ENCODE results near the gene OTOA. TPM values are rescaled to one million over a fixed set of nuclear protein-coding genes. Genes with fewer than 3 reads are reported as not detected.

The OTOA gene
- total and polyA plus RNA-seq, 9 donors: 0.04 to 0.47 (median 0.15) TPM; not detected in 4

- no peak for DNase-seq
- intact Hi-C loops (cut with DNase I): loop anchor here in 2 of 4 donors (10.0 kb wide), 2 partner anchors 50 kb away; no protein-coding TSS in a partner anchor
- Histone ChIP-seq H3K27me3 (no peaks in the 10 kb centered on the region), H3K4me3 (no peak overlapping the region), H3K9me3 (no peaks in the 10 kb centered on the region), H3K4me1 (ENCODE audit: insufficient read depth) (no peaks in the 10 kb centered on the region), H3K36me3 (no peaks in the 10 kb centered on the region), H3K27ac (no peak overlapping the region)
- 60 to 68% (median 62%) methylated on average over 2 of the region's 2 CpGs for WGBS, 3 donors
- no peak for TF ChIP-seq EP300 (IDR thresholded peaks at IDR 0.05)
Measured at GRCh38 chr16:21654881-21655280, 8.9 kb upstream of the OTOA start.

DNA sequence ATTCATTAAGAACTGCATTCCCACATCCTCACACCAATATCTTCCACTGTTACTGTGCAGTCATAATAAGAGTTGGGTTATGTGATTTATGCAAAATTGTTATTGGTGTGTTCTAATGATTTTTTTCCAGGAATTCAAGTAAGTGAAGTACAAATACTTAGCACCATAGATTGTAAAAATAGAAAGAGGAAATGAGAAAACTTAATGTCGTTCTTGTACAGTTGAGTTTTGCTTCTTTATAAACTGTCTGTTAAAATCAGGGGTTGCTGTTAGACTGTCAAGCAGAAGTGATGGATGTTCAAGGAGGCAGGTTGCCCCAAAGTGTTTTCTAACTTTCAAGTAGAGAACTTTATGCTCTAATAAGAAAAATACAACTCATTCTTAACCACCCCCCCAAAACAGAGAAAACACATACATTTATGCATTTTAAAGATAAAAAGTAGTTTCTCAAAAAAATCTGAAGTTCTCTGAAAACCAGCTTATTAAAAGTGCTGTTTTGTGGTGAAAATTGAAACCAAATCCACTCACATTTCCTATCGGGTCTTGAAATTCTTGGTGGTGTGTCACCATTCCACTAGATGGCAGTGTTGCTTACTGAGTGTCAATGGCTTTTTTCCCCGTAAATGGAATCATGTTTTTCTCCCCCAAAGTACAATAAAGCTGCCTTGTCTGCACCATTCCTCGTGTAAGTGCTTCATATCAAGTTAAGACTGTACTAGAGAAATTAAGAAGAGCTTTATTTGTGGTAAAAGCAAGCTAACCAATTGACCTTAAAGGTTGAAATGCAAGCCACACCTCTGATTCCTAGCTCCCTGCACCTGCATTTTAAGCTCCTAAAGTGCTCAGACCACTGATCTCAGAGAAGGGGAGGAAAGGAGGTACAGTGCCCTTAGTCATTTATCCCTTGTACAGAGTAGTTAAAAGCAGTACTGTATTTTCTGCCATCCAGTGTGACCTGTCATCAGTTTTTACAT, 6.7 kb upstream of the OTOA start:
- DNase-seq: peak in 1 of 5 donors; percentile 27

DNA sequence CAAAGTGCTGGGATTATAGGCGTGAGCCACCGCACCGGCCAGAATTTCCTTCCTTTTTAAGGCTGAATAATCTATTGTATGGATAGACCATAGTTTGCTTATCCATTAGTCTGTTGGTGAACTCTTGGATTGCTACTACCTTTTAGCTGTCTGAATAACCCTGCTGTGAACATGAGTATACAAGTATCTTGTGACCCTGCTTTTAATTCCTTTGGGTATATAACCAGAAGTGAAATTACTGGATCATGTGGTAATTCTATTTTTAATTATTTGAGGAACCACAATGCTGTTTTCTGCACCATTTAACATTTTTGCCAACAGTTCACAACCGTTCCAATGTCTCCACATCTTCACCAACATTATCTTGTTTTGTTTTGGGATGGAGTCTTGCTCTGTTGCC, 4.6 kb upstream of the OTOA start:
- Histone ChIP-seq H3K4me3 (no peak overlapping the region), H3K9me3 (no peaks in the 10 kb centered on the region), H3K27me3 (no peaks in the 10 kb centered on the region), H3K36me3 (no peaks in the 10 kb centered on the region), H3K27ac (no peak overlapping the region), H3K4me1 (ENCODE audit: insufficient read depth) (peaks cover 3% of the 10 kb centered on the region)
- intact Hi-C loops (cut with DNase I): loop anchor here in 2 of 4 donors (10.0 kb wide), 2 partner anchors 46 to 54 kb away; no protein-coding TSS in a partner anchor
- DNase-seq: no peak
- 86 to 88% (median 87%) methylated on average over 4 of the region's 4 CpGs for WGBS, 3 donors
- TF ChIP-seq EP300 (IDR thresholded peaks at IDR 0.05): no peak
- TF ChIP-seq CTCF (IDR thresholded peaks at IDR 0.05): no peak
- TF ChIP-seq POLR2A (IDR thresholded peaks at IDR 0.05): no peak

More for the DNA sequence above, 6.7 kb upstream of the OTOA start:
- no peaks in the 10 kb centered on the region for H3K27me3 ChIP-seq
- H3K27ac ChIP-seq: no peak overlapping the region
- intact Hi-C loops (cut with DNase I): loop anchor here in 2 of 4 donors (10.0 kb wide), 2 partner anchors 48 to 52 kb away; no protein-coding TSS in a partner anchor
- no peaks in the 10 kb centered on the region for H3K4me1 ChIP-seq (ENCODE audit: insufficient read depth)
- TF ChIP-seq CTCF (IDR thresholded peaks at IDR 0.05): peak in 1 of 3 donors; percentile 59
- TF ChIP-seq POLR2A (IDR thresholded peaks at IDR 0.05): no peak
- no peaks in the 10 kb centered on the region for H3K36me3 ChIP-seq
- no peaks in the 10 kb centered on the region for H3K9me3 ChIP-seq
- 12 to 17% (median 13%) methylated on average over 4 of the region's 4 CpGs for WGBS, 3 donors
- no peak overlapping the region for H3K4me3 ChIP-seq

GRCh38 chr16:21664801-21665492, 1.2 kb downstream of the OTOA start:
- Histone ChIP-seq H3K9me3 (no peaks in the 10 kb centered on the region), H3K27me3 (no peaks in the 10 kb centered on the region), H3K4me1 (ENCODE audit: insufficient read depth) (peaks cover 3% of the 10 kb centered on the region), H3K4me3 (no peak overlapping the region), H3K36me3 (no peaks in the 10 kb centered on the region), H3K27ac (no peak overlapping the region)
- no peak for TF ChIP-seq EP300 (IDR thresholded peaks at IDR 0.05)
- no peak for TF ChIP-seq POLR2A (IDR thresholded peaks at IDR 0.05)
- no peak for TF ChIP-seq CTCF (IDR thresholded peaks at IDR 0.05)
- DNase-seq: no peak
- 90 to 93% (median 91%) methylated on average over 10 of the region's 10 CpGs for WGBS, 3 donors
- intact Hi-C loops (cut with DNase I): no loop called here

Measured in ovary (tissue), 9 donors.